HG03066 (cell line): ENCODE data around the gene DNAJB13.

Experiments used
- ATAC-seq: cut with Tn5 transposase; IDR thresholded peaks from one replicate; pipeline ENCODE4 v1.9.1; 2021; ENCODE audit warnings: low read depth; ENCODE audit not compliant: unreplicated experiment

DNAJB13 gene

GRCh38 chr11:73998846-73999575 is 48.2 kb downstream of the DNAJB13 start:
- no peak for ATAC-seq

- ATAC-seq: no peak
Measured at GRCh38 chr11:73999581-74000306, 48.9 kb downstream of the DNAJB13 start.

GRCh38 chr11:74000307-74001133 is 49.7 kb downstream of the DNAJB13 start:
- ATAC-seq: no peak

GRCh38 chr11:74001822-74002286 is 51.0 kb downstream of the DNAJB13 start:
- no peak for ATAC-seq

- ATAC-seq: no peak
Measured at GRCh38 chr11:74002832-74003231, 52.0 kb downstream of the DNAJB13 start.

GRCh38 chr11:74004046-74004695 is 53.3 kb downstream of the DNAJB13 start:
- ATAC-seq: no peak

GRCh38 chr11:74004759-74005615 is 54.2 kb downstream of the DNAJB13 start:
- no peak for ATAC-seq

- ATAC-seq: no peak
Measured at GRCh38 chr11:74005721-74006517, 55.1 kb downstream of the DNAJB13 start.

- ATAC-seq: no peak
Measured at GRCh38 chr11:74006743-74007304, 56.0 kb downstream of the DNAJB13 start.

- ATAC-seq: no peak
Measured at GRCh38 chr11:74007691-74008372, 57.0 kb downstream of the DNAJB13 start.

GRCh38 chr11:74008373-74009229 is 57.8 kb downstream of the DNAJB13 start, which contains the start of gene UCP3:
Gene UCP3, minus strand, starts transcription at chr11:74009085. Its CDS starts 2,043 bp downstream, at chr11:74007042.
- ATAC-seq: no peak

GRCh38 chr11:74009230-74009547 is 58.4 kb downstream of the DNAJB13 start:
- no peak for ATAC-seq

- no peak for ATAC-seq
Measured at GRCh38 chr11:74009675-74010305, 59.0 kb downstream of the DNAJB13 start.

GRCh38 chr11:74010306-74011300 is 59.8 kb downstream of the DNAJB13 start:
- no peak for ATAC-seq

GRCh38 chr11:74011360-74012073 is 60.7 kb downstream of the DNAJB13 start:
- ATAC-seq: peak; percentile 58
